ENCODE measurements around the gene ACR.

DNA sequence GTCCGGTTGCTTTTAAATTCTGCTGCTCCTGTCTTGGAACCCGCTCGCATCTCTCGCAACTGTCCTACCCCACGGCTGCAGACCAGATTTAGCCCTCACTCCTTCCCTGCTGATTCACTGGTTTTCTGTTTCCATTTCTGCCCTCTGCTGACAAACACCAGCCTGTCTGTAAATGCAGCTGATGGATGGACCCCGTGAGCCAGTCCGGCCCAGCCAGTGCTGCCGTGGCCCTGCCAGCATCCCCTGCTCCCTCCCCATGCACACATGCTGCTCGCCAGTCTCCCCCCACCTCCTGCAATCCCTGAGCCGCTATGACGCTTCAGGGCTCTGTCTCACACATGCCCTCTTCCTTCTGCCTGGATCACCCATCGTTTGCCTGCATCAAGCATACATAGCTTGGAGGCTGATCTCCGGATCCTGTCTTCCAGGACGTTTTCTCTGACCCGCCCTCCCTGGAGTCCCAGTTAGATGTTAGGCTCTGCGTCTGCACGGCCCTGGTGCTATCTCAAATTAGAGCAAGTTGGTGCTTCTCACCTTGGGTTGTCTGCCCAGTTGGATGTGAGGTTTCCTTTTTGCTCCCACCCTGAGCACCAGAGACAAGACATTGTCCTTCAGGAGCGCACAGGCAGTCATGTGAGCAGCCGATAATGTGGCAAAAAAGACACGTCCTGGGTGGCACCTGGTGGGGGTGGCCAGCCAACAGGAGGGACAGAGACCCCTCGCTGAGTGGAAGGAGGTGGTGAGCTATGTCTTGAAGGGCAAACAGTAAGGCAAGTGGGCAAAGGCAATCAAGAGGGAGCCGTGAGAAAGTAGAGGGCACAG, 4.3 kb upstream of the ACR start:
- no peak for TF ChIP-seq ZZZ3 (IDR thresholded peaks at IDR 0.05; ENCODE audit: control insufficient read depth, insufficient read length, low read depth)
- no peak for TF ChIP-seq CEBPB (IDR thresholded peaks at IDR 0.05; ENCODE audit: borderline replicate concordance in 1 of 2, low read depth in 2 of 2, low read length in 2 of 2)
- no peak for TF ChIP-seq BACH1 (IDR thresholded peaks at IDR 0.05; ENCODE audit: borderline replicate concordance)
- TF ChIP-seq, protein P1, sequence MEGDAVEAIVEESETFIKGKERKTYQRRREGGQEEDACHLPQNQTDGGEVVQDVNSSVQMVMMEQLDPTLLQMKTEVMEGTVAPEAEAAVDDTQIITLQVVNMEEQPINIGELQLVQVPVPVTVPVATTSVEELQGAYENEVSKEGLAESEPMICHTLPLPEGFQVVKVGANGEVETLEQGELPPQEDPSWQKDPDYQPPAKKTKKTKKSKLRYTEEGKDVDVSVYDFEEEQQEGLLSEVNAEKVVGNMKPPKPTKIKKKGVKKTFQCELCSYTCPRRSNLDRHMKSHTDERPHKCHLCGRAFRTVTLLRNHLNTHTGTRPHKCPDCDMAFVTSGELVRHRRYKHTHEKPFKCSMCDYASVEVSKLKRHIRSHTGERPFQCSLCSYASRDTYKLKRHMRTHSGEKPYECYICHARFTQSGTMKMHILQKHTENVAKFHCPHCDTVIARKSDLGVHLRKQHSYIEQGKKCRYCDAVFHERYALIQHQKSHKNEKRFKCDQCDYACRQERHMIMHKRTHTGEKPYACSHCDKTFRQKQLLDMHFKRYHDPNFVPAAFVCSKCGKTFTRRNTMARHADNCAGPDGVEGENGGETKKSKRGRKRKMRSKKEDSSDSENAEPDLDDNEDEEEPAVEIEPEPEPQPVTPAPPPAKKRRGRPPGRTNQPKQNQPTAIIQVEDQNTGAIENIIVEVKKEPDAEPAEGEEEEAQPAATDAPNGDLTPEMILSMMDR (IDR thresholded peaks at IDR 0.05 in 2 of 3, conservative IDR thresholded peaks at IDR 0.05 in 1 of 3; ENCODE audit: control insufficient read depth in 2 of 3, extremely low read depth in 1 of 3, insufficient read depth in 1 of 3, low read depth in 3 of 3, low read length in 3 of 3) = no peak
- TF ChIP-seq ZBED1 (IDR thresholded peaks at IDR 0.05; ENCODE audit: borderline replicate concordance) = no peak
- TF ChIP-seq, protein P2, sequence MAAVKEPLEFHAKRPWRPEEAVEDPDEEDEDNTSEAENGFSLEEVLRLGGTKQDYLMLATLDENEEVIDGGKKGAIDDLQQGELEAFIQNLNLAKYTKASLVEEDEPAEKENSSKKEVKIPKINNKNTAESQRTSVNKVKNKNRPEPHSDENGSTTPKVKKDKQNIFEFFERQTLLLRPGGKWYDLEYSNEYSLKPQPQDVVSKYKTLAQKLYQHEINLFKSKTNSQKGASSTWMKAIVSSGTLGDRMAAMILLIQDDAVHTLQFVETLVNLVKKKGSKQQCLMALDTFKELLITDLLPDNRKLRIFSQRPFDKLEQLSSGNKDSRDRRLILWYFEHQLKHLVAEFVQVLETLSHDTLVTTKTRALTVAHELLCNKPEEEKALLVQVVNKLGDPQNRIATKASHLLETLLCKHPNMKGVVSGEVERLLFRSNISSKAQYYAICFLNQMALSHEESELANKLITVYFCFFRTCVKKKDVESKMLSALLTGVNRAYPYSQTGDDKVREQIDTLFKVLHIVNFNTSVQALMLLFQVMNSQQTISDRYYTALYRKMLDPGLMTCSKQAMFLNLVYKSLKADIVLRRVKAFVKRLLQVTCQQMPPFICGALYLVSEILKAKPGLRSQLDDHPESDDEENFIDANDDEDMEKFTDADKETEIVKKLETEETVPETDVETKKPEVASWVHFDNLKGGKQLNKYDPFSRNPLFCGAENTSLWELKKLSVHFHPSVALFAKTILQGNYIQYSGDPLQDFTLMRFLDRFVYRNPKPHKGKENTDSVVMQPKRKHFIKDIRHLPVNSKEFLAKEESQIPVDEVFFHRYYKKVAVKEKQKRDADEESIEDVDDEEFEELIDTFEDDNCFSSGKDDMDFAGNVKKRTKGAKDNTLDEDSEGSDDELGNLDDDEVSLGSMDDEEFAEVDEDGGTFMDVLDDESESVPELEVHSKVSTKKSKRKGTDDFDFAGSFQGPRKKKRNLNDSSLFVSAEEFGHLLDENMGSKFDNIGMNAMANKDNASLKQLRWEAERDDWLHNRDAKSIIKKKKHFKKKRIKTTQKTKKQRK (IDR thresholded peaks at IDR 0.05; ENCODE audit: low read depth, low read length) = no peak
- TF ChIP-seq E2F8 (IDR thresholded peaks at IDR 0.05; ENCODE audit: low read depth, partially characterized antibody) = no peak
- no peak for TF ChIP-seq REST (IDR thresholded peaks at IDR 0.05; ENCODE audit: low read depth, low read length)
- TF ChIP-seq POLR2AphosphoS5 (IDR thresholded peaks at IDR 0.05; ENCODE audit: low read length) = no peak
- TF ChIP-seq POLR2A (IDR thresholded peaks at IDR 0.05; ENCODE audit: low read depth, low read length) = no peak
- no peak for TF ChIP-seq YY1 (IDR thresholded peaks at IDR 0.05; ENCODE audit: low read depth, low read length)
- TF ChIP-seq, protein P3, sequence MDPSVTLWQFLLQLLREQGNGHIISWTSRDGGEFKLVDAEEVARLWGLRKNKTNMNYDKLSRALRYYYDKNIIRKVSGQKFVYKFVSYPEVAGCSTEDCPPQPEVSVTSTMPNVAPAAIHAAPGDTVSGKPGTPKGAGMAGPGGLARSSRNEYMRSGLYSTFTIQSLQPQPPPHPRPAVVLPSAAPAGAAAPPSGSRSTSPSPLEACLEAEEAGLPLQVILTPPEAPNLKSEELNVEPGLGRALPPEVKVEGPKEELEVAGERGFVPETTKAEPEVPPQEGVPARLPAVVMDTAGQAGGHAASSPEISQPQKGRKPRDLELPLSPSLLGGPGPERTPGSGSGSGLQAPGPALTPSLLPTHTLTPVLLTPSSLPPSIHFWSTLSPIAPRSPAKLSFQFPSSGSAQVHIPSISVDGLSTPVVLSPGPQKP (IDR thresholded peaks at IDR 0.05; ENCODE audit: low read depth, low read length) = no peak
- TF ChIP-seq CHD2 (IDR thresholded peaks at IDR 0.05; ENCODE audit: borderline replicate concordance, low read depth, low read length) = no peak
